ENCODE data around the gene SLC35E2B. TPM values are rescaled to one million over a fixed set of nuclear protein-coding genes. Genes with fewer than 3 reads are reported as not detected.

The SLC35E2B gene
- polyA plus RNA-seq (2012; ENCODE audit: insufficient read length, low read depth): 33.2 TPM

- TF ChIP-seq POLR2AphosphoS5 (IDR thresholded peaks at IDR 0.05; ENCODE audit: low read depth, low read length): peak; percentile 32; the same call in 1 of the 2 replicates
Observed at GRCh38 chr1:1692714-1693647, at the start of gene SLC35E2B. Gene SLC35E2B (minus strand): TSS chr1:1692795. CDS start chr1:1676699, 16,096 bp downstream.

GRCh38 chr1:1732381-1732780 is 39.8 kb upstream of the SLC35E2B start:
- TF ChIP-seq SIN3A (IDR thresholded peaks at IDR 0.05; ENCODE audit: borderline replicate concordance, insufficient read depth, low read length): no peak
- no peak for TF ChIP-seq TAF1 (IDR thresholded peaks at IDR 0.05; ENCODE audit: borderline replicate concordance, insufficient read depth, low read length)
- TF ChIP-seq POLR2AphosphoS5 (IDR thresholded peaks at IDR 0.05; ENCODE audit: low read depth, low read length): no peak
- TF ChIP-seq, protein P1, sequence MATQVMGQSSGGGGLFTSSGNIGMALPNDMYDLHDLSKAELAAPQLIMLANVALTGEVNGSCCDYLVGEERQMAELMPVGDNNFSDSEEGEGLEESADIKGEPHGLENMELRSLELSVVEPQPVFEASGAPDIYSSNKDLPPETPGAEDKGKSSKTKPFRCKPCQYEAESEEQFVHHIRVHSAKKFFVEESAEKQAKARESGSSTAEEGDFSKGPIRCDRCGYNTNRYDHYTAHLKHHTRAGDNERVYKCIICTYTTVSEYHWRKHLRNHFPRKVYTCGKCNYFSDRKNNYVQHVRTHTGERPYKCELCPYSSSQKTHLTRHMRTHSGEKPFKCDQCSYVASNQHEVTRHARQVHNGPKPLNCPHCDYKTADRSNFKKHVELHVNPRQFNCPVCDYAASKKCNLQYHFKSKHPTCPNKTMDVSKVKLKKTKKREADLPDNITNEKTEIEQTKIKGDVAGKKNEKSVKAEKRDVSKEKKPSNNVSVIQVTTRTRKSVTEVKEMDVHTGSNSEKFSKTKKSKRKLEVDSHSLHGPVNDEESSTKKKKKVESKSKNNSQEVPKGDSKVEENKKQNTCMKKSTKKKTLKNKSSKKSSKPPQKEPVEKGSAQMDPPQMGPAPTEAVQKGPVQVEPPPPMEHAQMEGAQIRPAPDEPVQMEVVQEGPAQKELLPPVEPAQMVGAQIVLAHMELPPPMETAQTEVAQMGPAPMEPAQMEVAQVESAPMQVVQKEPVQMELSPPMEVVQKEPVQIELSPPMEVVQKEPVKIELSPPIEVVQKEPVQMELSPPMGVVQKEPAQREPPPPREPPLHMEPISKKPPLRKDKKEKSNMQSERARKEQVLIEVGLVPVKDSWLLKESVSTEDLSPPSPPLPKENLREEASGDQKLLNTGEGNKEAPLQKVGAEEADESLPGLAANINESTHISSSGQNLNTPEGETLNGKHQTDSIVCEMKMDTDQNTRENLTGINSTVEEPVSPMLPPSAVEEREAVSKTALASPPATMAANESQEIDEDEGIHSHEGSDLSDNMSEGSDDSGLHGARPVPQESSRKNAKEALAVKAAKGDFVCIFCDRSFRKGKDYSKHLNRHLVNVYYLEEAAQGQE (IDR thresholded peaks at IDR 0.05; ENCODE audit: insufficient read depth in 1 of 2, low read depth in 2 of 2, low read length in 2 of 2): no peak
- TF ChIP-seq FOXP2 (optimal IDR thresholded peaks at IDR 0.05; ENCODE audit: borderline replicate concordance, extremely low read depth, extremely low read length, insufficient read depth): no peak

- TF ChIP-seq POLR2AphosphoS5 (IDR thresholded peaks at IDR 0.05; ENCODE audit: low read depth, low read length): no peak
- TF ChIP-seq, protein P1 (IDR thresholded peaks at IDR 0.05; ENCODE audit: insufficient read depth in 1 of 2, low read depth in 2 of 2, low read length in 2 of 2): no peak
- TF ChIP-seq FOXP2 (optimal IDR thresholded peaks at IDR 0.05; ENCODE audit: borderline replicate concordance, extremely low read depth, extremely low read length, insufficient read depth): no peak
- TF ChIP-seq TAF1 (IDR thresholded peaks at IDR 0.05; ENCODE audit: borderline replicate concordance, insufficient read depth, low read length): no peak
- no peak for TF ChIP-seq SIN3A (IDR thresholded peaks at IDR 0.05; ENCODE audit: borderline replicate concordance, insufficient read depth, low read length)
Observed at GRCh38 chr1:1730870-1731269, 38.3 kb upstream of the SLC35E2B start.

DNA sequence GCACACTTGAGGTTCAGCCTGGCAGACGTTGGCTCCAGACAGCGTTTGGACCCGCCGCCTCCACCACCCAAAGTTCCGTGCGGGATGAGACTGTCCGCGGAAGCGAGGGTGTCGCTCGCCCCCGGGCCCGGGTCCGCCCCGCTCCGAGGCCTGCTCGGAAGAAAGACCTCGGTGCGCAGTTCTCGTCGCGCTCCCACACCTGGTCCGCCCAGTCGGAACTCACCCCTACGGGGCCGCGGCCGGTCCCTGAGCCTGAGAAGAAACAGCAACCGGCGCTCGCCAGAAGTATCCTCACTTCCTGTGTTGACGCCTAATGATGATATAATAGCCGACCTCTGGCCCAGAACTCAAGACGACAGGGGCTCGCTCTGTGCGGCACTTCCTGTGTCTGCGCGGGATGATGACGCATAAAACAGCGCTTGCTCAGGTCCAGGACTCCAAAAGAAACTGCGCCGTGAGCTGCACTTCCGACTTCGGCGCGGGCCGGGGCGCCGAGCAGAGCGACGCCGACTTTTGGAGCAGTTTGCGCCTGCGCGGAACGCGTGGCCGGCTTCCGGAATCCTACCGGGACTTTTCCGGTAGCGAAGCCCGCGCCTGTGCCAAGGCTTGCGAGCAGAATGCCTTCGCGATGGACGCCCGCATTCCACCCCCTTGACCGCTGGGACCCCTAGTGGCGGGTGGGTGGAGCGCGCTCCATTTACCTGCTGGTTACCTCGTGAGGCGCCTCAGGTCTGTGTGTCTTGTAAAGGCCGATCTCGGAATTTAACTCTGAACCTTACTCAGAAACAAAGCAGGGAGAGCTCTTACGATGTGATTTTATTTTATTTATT is 31.7 kb upstream of the SLC35E2B start, which contains the start of gene CDK11A:
TSS of gene CDK11A (minus strand) at position 323 of the 830 bp plus-strand sequence. CDS start 1,539 bp downstream, outside the sequence.
- TF ChIP-seq SIN3A (IDR thresholded peaks at IDR 0.05; ENCODE audit: borderline replicate concordance, insufficient read depth, low read length): 0 out of 2 replicates have a peak, but pooled peaks have one; percentile 70

GRCh38 chr1:1721201-1721600 is 28.6 kb upstream of the SLC35E2B start:
- TF ChIP-seq POLR2AphosphoS5 (IDR thresholded peaks at IDR 0.05; ENCODE audit: low read depth, low read length) (no peak), FOXP2 (optimal IDR thresholded peaks at IDR 0.05; ENCODE audit: borderline replicate concordance, extremely low read depth, extremely low read length, insufficient read depth) (no peak), TAF1 (IDR thresholded peaks at IDR 0.05; ENCODE audit: borderline replicate concordance, insufficient read depth, low read length) (no peak), SIN3A (IDR thresholded peaks at IDR 0.05; ENCODE audit: borderline replicate concordance, insufficient read depth, low read length) (no peak)
- TF ChIP-seq, protein P1 (IDR thresholded peaks at IDR 0.05; ENCODE audit: insufficient read depth in 1 of 2, low read depth in 2 of 2, low read length in 2 of 2): no peak
